TTC549 (cell line): ENCODE data around the gene CHCHD2.
"Not testable (repeated sequence)": the region's sequence is repeated elsewhere in the genome, so short reads cannot be mapped to it uniquely, and the experiment has no call there.

ENCODE experiments used
- FAIRE-seq: peaks from 2 replicates; lab custom pipeline; 2012; peaks lifted over from hg19 to GRCh38; lab: Jason Lieb, UNC

The CHCHD2 gene

DNA sequence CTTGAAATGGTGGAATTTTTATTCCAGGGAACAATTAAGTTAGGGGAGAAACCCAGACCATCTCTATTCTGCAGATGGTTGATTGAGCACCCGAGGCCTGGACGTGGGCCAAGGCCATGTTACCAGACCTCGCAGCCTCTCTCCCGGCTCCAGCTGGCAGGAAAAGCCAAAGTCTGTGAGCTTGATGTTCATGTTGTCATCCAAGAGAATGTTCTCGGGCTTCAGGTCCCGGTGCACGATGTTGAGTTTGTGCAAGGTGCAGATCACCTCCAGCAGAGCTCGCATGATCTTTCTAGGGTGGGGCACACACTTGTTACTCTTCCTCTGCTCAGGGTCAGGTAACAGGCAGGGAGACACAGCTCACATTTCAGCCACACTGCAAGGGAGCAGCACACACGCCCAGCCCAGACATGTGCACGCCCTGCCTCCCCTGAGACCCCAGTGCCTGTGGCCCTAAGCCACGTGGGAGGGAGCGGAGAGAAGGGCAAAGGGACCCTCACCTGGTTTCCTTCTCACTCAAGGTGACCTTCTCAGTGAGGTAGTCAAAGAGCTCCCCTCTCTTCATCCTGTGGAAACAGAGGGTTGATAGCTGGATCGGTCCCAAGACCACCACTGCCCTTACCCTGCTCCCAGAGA lies 23.0 kb downstream of the CHCHD2 start:
- no peak for FAIRE-seq

DNA sequence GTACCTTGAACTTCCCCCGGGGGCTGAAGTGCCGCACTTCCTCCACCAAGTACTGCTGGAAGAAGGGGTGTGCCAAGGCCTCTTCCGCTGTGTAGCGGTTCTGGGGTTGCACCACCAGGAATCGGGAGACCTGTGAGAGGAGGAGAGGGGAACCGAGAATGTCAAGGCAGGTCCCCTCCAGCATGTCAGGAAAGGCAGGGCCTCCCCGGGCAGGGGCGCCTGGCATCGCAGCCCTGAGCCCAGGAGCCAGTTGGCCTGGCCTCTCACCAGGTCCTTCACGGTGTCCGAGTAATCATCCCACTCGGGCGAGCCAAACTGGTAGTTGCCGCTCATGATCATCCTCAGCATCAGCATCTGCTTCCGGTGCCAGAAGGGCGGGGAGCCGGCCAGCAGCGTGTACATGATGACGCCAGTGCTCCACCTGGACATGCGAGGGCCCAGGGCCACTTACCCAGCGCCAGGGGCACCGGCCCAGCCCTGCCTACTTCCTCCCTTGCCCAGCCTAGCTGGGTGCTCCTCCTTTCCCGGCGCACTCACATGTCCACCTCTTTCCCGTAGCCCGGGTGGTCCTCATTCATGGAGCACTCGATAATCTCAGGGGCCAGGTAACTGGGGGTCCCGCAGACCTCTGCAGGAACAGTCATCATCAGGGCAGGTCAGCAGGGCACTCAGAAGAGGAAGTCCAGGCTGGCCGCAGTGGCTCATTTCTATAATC lies 24.5 kb downstream of the CHCHD2 start:
- FAIRE-seq: no peak

DNA sequence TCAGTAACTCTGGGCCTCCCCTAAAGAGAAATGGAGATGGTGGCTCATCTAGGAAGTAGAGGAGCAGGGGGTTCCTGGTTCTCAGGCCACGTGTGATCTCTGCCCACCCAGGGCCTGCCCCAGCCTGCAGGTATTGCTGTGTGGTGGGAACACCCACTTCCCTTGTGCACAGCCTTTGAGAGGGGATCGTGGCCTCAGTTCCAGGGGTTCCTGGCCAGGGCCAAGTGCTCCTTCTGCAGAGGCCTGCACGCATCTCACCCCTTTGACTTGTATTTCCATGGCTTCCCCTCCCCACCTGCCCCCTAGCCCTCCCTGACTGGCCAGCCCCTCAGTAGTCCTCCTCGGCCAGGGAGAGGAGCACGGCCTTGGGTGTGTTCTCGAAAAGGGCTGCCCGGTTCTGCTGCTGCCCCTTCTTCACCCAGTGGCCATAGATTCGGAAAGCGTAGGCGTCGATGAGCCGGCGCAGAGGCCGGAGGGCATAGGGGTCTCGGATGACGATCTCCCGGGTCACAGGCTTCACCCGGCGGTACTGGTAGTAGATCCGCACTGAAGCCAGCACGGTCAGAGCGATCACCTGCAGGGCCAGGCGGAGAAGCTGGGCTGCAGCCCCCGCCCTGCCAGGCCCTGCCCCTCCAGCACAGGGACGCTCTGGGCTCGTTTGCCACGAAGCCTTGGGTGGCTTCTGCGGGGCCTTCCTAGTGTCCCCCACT lies 25.4 kb downstream of the CHCHD2 start:
- not testable (repeated sequence) for FAIRE-seq

DNA sequence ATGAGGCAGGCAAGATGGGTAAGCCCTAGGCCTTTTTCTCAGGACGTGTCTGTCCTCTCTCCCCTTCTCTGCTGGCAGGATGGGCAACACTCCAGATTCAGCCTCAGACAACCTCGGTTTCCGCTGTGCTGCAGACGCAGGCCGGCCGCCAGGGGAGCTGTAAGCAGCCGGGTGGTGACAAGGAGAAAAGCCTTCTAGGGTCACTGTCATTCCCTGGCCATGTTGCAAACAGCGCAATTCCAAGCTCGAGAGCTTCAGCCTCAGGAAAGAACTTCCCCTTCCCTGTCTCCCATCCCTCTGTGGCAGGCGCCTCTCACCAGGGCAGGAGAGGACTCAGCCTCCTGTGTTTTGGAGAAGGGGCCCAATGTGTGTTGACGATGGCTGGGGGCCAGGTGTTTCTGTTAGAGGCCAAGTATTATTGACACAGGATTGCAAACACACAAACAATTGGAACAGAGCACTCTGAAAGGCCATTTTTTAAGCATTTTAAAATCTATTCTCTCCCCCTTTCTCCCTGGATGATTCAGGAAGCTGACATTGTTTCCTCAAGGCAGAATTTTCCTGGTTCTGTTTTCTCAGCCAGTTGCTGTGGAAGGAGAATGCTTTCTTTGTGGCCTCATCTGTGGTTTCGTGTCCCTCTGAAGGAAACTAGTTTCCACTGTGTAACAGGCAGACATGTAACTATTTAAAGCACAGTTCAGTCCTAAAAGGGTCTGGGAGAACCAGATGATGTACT lies 26.7 kb downstream of the CHCHD2 start:
- no peak for FAIRE-seq

DNA sequence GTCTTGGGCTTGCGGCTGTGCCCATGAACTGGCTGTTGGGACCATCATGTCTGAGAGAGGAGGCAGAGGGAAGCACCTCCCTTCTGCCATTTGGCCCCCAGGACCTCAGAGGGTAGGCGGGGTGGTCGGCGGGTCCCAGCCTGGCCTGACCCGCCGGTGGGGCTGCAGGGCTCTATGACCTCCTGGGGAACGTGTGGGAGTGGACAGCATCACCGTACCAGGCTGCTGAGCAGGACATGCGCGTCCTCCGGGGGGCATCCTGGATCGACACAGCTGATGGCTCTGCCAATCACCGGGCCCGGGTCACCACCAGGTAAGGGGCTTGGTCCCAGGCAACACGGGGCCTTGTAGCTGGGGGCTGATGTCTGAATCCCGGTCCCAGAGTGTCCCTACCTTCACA lies 28.1 kb downstream of the CHCHD2 start:
- no peak for FAIRE-seq

DNA sequence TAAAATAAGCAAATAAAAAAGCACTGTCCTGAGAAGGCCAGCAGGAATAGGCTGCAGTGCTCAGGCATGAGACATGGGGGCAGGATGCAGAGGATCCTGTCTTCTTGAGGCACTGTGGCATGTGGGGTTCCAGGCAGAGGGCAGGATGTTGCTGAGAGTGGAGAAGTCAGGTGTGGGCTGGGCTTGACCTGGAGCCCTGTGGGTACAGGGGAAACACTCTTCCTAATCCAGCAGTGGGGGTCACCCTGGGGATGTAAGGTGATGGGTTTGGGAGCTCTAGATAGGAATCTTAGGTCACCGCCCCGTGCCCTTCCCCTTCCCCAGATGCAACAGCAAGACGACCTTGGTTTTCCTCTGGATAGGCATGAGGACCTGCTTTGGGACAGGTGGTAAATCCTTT lies 28.6 kb downstream of the CHCHD2 start:
- no peak for FAIRE-seq

DNA sequence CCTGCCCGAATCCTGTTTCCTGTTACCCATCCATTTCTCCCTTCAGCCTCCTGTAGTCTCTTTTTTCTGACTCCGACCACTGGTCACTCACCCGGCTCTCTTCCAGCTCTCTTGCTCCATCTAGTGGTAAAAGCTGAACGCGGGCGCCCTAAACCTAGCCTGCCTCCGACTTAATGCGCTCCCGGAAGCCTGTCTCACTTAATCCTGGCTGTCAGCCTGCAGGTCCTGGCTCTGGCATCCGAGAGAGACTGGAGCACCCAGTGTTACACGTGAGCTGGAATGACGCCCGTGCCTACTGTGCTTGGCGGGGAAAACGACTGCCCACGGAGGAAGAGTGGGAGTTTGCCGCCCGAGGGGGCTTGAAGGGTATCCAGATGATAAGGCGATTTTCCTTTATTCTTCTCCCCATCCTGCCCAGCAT lies 31.9 kb downstream of the CHCHD2 start:
- FAIRE-seq: no peak

DNA sequence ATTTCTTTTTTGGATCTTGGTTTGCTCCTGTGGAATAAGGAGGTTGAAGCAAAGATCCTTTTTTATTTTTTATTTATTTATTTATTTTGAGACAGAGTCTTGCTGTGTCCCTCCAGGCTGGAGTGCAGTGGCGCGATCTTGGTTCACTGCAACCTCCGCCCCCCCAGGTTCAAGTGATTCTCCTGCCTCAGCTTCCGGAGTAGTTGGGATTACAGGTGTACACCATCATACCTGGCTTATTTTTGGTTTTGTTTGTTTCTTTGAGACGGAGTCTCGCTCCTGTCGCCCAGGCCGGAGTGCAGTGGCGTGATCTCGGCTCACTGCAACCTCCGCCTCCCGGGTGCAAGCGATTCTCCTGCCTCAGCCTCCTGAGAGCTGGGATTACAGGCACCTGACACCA lies 39.9 kb downstream of the CHCHD2 start:
- FAIRE-seq: not testable (repeated sequence)

DNA sequence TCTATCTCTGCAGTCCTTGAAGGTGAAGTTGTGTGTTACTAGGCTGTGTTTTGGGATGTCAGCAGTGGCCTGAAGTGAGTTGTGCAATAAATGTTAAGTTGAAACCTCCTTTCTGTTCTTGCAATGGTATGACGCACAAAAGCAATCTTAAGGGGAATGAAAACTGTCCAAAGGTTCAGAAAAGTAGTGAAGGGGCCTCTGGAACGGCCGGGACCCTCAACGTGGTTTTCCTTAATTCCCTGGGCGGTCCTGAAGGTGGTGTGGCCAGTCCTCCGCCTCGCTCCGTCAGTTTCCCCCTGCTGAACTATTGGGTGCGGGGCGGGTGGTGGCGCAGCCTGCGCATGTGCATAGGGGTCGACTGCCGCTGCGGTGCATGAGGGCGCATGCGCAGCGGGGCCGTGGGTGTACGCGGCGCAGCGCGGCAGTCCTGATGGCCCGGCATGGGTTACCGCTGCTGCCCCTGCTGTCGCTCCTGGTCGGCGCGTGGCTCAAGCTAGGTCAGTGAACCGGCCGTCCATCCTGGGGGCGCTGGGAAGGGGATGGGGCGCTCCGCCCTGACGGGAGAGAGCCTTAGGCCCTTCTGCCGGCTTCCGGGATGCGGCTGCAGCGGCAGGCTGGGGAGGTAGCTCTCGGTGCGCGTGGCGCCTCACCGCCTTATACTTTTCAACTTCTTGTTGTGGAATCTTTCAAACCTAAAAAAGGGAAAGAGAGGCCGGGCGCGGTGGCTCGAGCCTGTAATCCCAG lies 42.2 kb downstream of the CHCHD2 start, which contains the start of gene SUMF2:
Gene SUMF2, plus strand, starts transcription at position 405 of the 744 bp plus-strand sequence. Its CDS starts 26 bp downstream, at position 431.
- FAIRE-seq: no peak

DNA sequence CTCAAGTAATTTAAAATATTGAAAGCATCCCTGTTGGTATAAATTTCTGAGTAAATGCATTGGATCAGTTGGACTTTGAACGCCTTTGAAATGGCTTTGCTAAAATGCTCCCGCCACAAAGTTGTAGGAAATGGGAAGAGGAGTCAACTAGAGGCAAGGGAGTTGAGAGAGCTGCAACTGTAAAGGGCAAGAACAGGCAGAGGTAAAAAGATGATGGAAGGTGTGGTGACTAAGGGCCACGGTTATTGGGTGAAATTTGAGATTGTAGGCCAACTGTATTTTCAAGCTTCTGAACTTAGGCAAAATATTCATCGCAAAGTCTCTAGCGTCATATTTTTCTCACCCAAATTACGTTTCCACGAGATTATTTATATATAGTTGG lies 42.8 kb downstream of the CHCHD2 start:
- no peak for FAIRE-seq

DNA sequence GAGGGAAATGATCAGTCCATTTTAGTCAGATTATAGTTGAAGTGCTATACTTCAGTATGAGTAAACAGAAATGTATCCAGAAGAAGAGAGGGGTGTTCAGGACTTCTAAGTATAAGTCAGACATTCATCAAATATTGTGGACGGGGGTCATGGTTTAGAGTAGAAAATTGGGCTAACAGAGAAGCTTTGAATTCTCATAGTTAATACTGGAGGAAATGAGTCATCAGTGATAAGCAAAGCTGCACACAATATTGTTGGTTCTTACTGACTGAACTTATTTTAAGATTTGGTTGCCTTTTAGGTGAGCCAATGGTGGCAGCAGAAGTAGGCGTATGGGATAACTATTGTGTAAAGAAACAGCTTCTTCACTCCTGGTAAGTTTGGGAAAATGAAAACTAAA lies 43.9 kb downstream of the CHCHD2 start:
- FAIRE-seq: peak; percentile 75

DNA sequence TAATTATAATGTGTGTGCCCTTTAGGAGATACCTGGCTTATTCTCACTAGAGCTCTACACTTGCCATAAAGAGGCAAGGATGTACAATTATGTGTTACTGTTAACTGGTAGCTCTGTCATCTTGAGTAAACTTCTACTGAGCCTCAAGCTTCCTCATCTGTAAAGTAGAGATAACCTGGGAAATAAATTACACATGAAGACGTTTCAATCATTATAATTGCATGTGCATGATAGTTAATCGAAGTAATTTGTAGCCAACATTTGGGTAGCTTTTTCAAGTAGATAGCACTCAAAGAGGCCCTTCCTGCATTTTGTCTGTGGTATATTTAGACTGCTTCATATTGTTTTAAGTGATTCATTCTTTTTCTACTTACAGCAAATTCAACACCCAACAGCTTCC lies 52.3 kb downstream of the CHCHD2 start:
- no peak for FAIRE-seq

DNA sequence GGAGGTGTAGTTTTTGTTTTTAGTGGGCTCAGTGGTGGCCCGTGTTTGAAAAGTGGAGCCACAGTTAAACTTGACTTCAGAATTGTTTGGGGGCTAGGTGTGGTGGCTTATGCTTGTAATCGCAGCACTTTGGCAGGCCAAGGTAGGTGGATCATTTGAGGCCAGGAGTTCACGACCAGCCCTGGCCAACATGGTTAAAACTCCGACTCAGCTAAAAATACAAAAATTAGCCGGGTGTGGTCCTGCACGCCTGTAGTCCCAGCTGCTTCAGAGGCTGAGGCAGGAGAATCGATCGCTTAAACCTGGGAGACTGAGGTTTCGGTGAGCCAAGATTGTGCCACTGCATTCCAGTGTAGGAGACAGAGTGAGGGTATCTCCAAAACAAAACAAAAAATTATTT lies 52.9 kb downstream of the CHCHD2 start:
- FAIRE-seq: no peak
